GM20431 (cell line): ENCODE data around the gene CIAO1.

Experiments
- in situ Hi-C: fragments of 300-500 bp; cut with MseI, MboI; formaldehyde crosslinking; loops from one replicate; pipeline ENCODE4 v1.15.0; 2020; ENCODE audit warnings: low sequenced_read_pairs; ENCODE audit not compliant: unreplicated experiment

The CIAO1 gene

DNA sequence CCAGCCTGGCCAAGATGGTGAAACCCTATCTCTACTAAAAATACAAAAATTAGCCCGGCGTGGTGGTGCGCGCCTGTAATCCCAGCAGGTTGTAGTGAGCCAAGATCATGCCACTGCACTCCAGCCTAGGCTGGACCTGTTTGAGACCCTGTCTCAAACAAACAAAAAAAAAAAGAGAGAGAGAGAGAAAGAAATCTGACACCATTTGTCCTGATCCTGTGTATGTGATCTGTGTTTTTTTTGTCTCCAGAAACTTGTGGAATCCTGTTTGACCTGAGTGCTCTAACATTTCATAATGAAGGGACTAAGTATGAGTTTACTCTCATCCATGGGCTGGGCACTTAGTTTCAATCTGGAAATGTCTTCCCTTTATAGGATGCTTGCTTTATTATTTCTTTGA lies 52.7 kb downstream of the CIAO1 start:
- in situ Hi-C loops: no loop called here

DNA sequence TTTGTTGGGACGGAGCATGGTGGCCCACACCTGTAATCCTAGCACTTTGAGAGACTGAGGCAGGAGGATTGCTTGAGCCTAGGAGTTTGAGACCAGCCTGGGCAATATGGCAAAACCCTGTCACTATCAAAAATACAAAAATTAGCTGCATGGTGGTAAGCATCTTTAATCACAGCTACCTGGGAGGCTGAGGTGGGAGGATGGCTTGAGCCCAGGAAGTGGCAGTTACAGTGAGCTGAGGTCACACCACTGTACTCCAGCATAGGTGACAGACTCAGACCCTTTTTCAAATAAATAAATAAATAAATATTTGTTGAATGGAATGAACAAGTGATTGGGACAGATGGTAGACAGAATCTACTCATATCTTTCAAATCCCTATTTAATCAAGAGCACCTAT lies 53.4 kb downstream of the CIAO1 start:
- in situ Hi-C loops: no loop called here

DNA sequence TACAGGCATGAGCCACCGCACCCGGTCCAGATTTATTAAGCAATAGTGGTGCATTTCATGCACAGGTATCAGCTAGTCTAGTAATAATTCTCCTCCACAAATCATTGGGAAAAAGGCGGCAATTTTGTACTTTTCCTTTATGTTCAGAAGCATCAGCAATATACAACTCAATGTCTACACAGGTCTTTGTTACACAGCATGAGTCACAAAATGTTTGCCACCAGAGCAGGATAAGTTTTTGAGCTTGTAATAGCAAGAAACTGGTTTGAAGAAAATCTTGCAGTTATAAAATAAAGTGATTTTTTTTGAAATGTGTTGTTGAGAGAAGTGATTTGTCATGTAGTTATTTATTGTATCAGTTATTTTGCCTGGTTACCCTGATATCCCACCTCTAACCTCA lies 54.3 kb downstream of the CIAO1 start:
- in situ Hi-C loops: no loop called here

DNA sequence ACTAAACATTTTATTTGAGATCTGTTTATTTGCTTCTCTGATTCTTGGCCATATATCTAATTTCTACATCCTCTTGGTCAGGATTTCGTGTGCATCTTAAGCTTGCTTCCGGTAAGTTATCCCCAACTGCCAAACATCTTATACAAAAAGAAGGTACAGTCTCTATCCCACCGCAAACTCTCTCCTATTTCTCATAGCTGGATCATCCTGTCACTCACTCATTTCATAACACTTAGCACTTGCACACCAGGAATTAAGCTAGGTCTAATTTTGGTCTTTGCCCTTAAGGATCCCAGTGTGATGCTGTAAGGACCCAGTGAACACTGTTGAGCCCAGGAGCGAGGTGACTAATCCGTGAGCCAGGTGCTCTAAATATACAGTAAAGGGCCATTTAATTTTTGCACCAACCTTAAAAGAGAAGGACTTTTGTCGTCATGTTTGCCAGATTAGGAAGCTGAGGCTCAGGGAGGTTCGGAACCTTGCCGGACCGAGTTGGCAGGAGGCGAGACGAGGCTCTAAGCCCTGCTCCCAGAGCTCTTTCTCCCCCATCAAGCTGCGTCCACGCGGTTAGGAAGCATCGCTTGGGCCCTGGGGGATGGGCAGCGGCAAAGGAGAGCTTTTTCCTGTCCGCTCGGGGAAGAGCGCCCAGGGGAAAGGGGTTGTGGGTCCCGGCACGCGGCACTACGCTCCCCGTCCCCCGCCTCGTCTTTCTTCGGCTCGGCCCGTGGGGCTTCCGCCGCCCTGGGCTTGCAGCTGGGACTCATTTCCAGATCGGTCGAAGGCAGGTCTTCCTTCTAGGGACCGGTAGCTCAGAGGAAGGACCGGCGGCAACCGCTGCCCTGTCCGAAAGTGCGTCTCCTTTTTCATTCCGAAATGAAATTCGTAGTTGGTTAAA lies 55.0 kb downstream of the CIAO1 start:
- in situ Hi-C loops: no loop called here
